Nucleus accumbens (tissue), 56 donors: Measurements from ENCODE around the gene HHATL.

Source experiments
- DNase-seq, 56 donors: peaks; one replicate each; lab custom pipeline; 2025; lab: John Stamatoyannopoulos, UW

Gene HHATL

GRCh38 chr3:42702066-42702951 is at the start of gene HHATL:
Gene HHATL, minus strand, starts transcription at chr3:42702798. Its CDS starts 1,972 bp downstream, at chr3:42700826.
- DNase-seq = peak in 40 of 56 donors; percentile 22 to 79 (median 51)

GRCh38 chr3:42751609-42752008 is 49.0 kb upstream of the HHATL start:
- DNase-seq = no peak

GRCh38 chr3:42750834-42751233 is 48.2 kb upstream of the HHATL start:
- DNase-seq = no peak

GRCh38 chr3:42749753-42750231 is 47.2 kb upstream of the HHATL start:
- DNase-seq = peak in 26 of 56 donors; percentile 27 to 75 (median 45)

GRCh38 chr3:42749025-42749752 is 46.6 kb upstream of the HHATL start:
- no peak for DNase-seq

GRCh38 chr3:42747581-42747980 is 45.0 kb upstream of the HHATL start:
- DNase-seq = peak in 5 of 56 donors; percentile 23 to 46 (median 35)

GRCh38 chr3:42746455-42747450 is 44.2 kb upstream of the HHATL start:
- peak in 19 of 56 donors; percentile 29 to 64 (median 47) for DNase-seq

GRCh38 chr3:42745776-42746454 is 43.3 kb upstream of the HHATL start:
- peak in 1 of 56 donors; percentile 39 for DNase-seq

- no peak for DNase-seq
Measured at GRCh38 chr3:42745291-42745745, 42.7 kb upstream of the HHATL start.

- no peak for DNase-seq
Measured at GRCh38 chr3:42743204-42743995, 40.8 kb upstream of the HHATL start.

- DNase-seq = no peak
Measured at GRCh38 chr3:42742688-42743087, 40.1 kb upstream of the HHATL start.

- DNase-seq = no peak
Measured at GRCh38 chr3:42742259-42742658, 39.7 kb upstream of the HHATL start.

- no peak for DNase-seq
Measured at GRCh38 chr3:42741796-42742195, 39.2 kb upstream of the HHATL start.

- DNase-seq = peak in 53 of 56 donors; percentile 41 to 92 (median 78)
Measured at GRCh38 chr3:42739401-42740158, 37.0 kb upstream of the HHATL start.

- DNase-seq = no peak
Measured at GRCh38 chr3:42736531-42736930, 33.9 kb upstream of the HHATL start.

GRCh38 chr3:42736081-42736480 is 33.5 kb upstream of the HHATL start:
- DNase-seq = no peak

- no peak for DNase-seq
Measured at GRCh38 chr3:42735615-42736014, 33.0 kb upstream of the HHATL start.

- peak in 2 of 56 donors; percentile 29 to 39 for DNase-seq
Measured at GRCh38 chr3:42735019-42735418, 32.4 kb upstream of the HHATL start.
